PC-9 (cell line): Measurements from ENCODE around the gene GOLGA5. TPM values are rescaled to one million over a fixed set of nuclear protein-coding genes. Genes with fewer than 3 reads are reported as not detected.
A peak's percentile ranks its signal among the peaks of the same experiment; 100 is the strongest.

ENCODE experiments used
- BruUV-seq: library from RNA; stranded (reverse); fragments of 400-500 nt; replicated peaks from 2 replicates; lab custom pipeline; 2021; lab: Mats Ljungman, UMichigan
- CTCF ChIA-PET: fragments of 300-600 bp; sonication (Branson Sonifier 250); formaldehyde crosslinking; loops from one replicate; lab custom pipeline; 2022; ENCODE audit warnings: antibody characterized with exemption; lab: Charles Lee
- POLR2A ChIA-PET: fragments of 300-600 bp; sonication (Branson Sonifier 250); formaldehyde crosslinking; loops from one replicate; lab custom pipeline; 2022; ENCODE audit warnings: antibody characterized with exemption; ENCODE audit not compliant: unreplicated experiment; lab: Charles Lee
- DNase-seq, 2 experiments: peaks; one replicate each; pipeline versions ENCODE4 v3.0.0 to v3.0.0-alpha.2; 2015 to 2022; ENCODE audit warnings: mixed read lengths in 1 of 2
- H2AFZ ChIP-seq: fragments of 200-600 bp; sonication (generic); 2 replicates; pipeline ENCODE4 v1.8.1; 2017; ENCODE audit warnings: antibody characterized with exemption
- H3F3A ChIP-seq: fragments of 200-600 bp; sonication (generic); 2 replicates; pipeline ENCODE4 v1.8.1; 2017; ENCODE audit warnings: antibody characterized with exemption, mild to moderate bottlenecking, low read depth; ENCODE audit not compliant: insufficient read depth
- H3K27ac ChIP-seq: fragments of 200-600 bp; sonication (generic); 2 replicates; pipeline ENCODE4 v1.6.1; 2016; ENCODE audit warnings: mixed run types
- H3K27me3 ChIP-seq: fragments of 200-600 bp; sonication (generic); 2 replicates; pipeline ENCODE4 v1.6.1; 2016; ENCODE audit warnings: low read depth, mixed run types; ENCODE audit not compliant: insufficient read depth
- H3K36me3 ChIP-seq: fragments of 200-600 bp; sonication (generic); 2 replicates; pipeline ENCODE4 v1.6.1; 2016; ENCODE audit warnings: low read depth, mixed run types
- H3K4me1 ChIP-seq: fragments of 200-600 bp; sonication (generic); replicated peaks from 2 replicates; pipeline ENCODE4 v1.6.1; 2016; ENCODE audit warnings: mixed run types; ENCODE audit not compliant: insufficient read depth
- H3K4me2 ChIP-seq: fragments of 200-600 bp; sonication (generic); 2 replicates; pipeline ENCODE4 v1.6.1; 2017; ENCODE audit warnings: mixed run types
- H3K4me3 ChIP-seq: fragments of 200-600 bp; sonication (generic); 2 replicates; pipeline ENCODE4 v1.6.1; 2016; ENCODE audit warnings: mixed run types
- H3K79me2 ChIP-seq: fragments of 200-600 bp; sonication (generic); 2 replicates; pipeline ENCODE4 v1.6.1; 2017; ENCODE audit warnings: low read depth, mixed run types
- H3K9me2 ChIP-seq: fragments of 200-600 bp; sonication (generic); 2 replicates; pipeline ENCODE4 v1.8.1; 2017; ENCODE audit warnings: mild to moderate bottlenecking; ENCODE audit not compliant: insufficient read depth
- H3K9me3 ChIP-seq: fragments of 200-600 bp; sonication (generic); 2 replicates; pipeline ENCODE4 v1.8.1; 2016; ENCODE audit warnings: low read depth; ENCODE audit not compliant: insufficient read depth
- H4K20me1 ChIP-seq: fragments of 200-600 bp; sonication (generic); 2 replicates; pipeline ENCODE4 v1.8.1; 2017; ENCODE audit not compliant: insufficient read depth
- CTCF ChIP-seq: fragments of 200-600 bp; sonication (generic); conservative IDR thresholded peaks from 2 replicates; pipeline ENCODE4 v1.6.1; 2017; ENCODE audit warnings: mixed run types, antibody characterized with exemption, mild to moderate bottlenecking, moderate library complexity
- EZH2 ChIP-seq: fragments of 200-600 bp; sonication (generic); IDR thresholded peaks from 2 replicates; pipeline ENCODE4 v1.8.0; 2017; ENCODE audit warnings: antibody characterized with exemption, low read depth
- intact Hi-C: fragments of 100-400 bp; cut with micrococcal nuclease; formaldehyde crosslinking; loops from one replicate; pipeline ENCODE4 v1.10.0; 2022; ENCODE audit not compliant: unreplicated experiment
- total RNA-seq: library from RNA; stranded (reverse); gene quantifications from 2 replicates; pipeline ENCODE4 v1.2.3, GENCODE V29; 2021

The GOLGA5 gene
- total RNA-seq, 1 experiment from 2014 or later: 22.6 TPM

- Histone ChIP-seq H3K4me1 (peaks cover 6% of the 10 kb centered on the region; the same call in 1 of the 2 replicates), H3K4me2 (no peak overlapping the region), H3K27ac (no peak overlapping the region), H2AFZ (no peak overlapping the region), H3K9me3 (no peaks in the 10 kb centered on the region), H3K36me3 (no peaks in the 10 kb centered on the region), H4K20me1 (no peaks in the 10 kb centered on the region), H3K79me2 (no peaks in the 10 kb centered on the region), H3K9me2 (no peaks in the 10 kb centered on the region), H3K4me3 (no peak overlapping the region), H3K27me3 (no peaks in the 10 kb centered on the region), H3F3A (no peaks in the 10 kb centered on the region)
- ChIA-PET CTCF (no interaction called here), POLR2A (no interaction called here)
- DNase-seq: no peak
- TF ChIP-seq EZH2 (no peak), CTCF (no peak)
- no TSS peak for BruUV-seq
- intact Hi-C loops: no loop called here
Observed at GRCh38 chr14:92755495-92755894, 38.6 kb upstream of the GOLGA5 start.

GRCh38 chr14:92756446-92756845 lies 37.7 kb upstream of the GOLGA5 start:
- Histone ChIP-seq H3K4me2 (no peak overlapping the region), H3F3A (no peaks in the 10 kb centered on the region), H3K79me2 (no peaks in the 10 kb centered on the region), H3K27me3 (no peaks in the 10 kb centered on the region), H3K4me3 (no peak overlapping the region), H3K9me2 (no peaks in the 10 kb centered on the region), H3K27ac (no peak overlapping the region), H2AFZ (no peak overlapping the region), H3K4me1 (peaks cover 6% of the 10 kb centered on the region; the same call in 1 of the 2 replicates), H3K9me3 (no peaks in the 10 kb centered on the region), H4K20me1 (no peaks in the 10 kb centered on the region), H3K36me3 (no peaks in the 10 kb centered on the region)
- no peak for TF ChIP-seq CTCF
- TF ChIP-seq EZH2: no peak
- no peak for DNase-seq
- BruUV-seq: no TSS peak
- intact Hi-C loops: no loop called here
- CTCF ChIA-PET: no interaction called here
- POLR2A ChIA-PET: no interaction called here

- no peak overlapping the region for H3K4me3 ChIP-seq
- ChIA-PET CTCF (interaction anchor here (0.6 kb wide), 1 partner anchor 80 kb away, joined by 3 read pairs; no protein-coding TSS in a partner anchor), POLR2A (interaction anchor here (0.6 kb wide), 1 partner anchor 10 kb away, joined by 4 read pairs; no protein-coding TSS in a partner anchor)
- no peak overlapping the region for H2AFZ ChIP-seq
- peak; percentile 37 to 46 for DNase-seq
- H4K20me1 ChIP-seq: no peaks in the 10 kb centered on the region
- no TSS peak for BruUV-seq
- H3F3A ChIP-seq: no peaks in the 10 kb centered on the region
- peaks cover 6% of the 10 kb centered on the region; the same call in 1 of the 2 replicates for H3K4me1 ChIP-seq
- TF ChIP-seq EZH2 (no peak), CTCF (no peak)
- intact Hi-C loops: no loop called here
- H3K9me2 ChIP-seq: no peaks in the 10 kb centered on the region
- no peaks in the 10 kb centered on the region for H3K9me3 ChIP-seq
- no peak overlapping the region for H3K27ac ChIP-seq
- H3K4me2 ChIP-seq: no peak overlapping the region
- no peaks in the 10 kb centered on the region for H3K27me3 ChIP-seq
- no peaks in the 10 kb centered on the region for H3K79me2 ChIP-seq
- H3K36me3 ChIP-seq: no peaks in the 10 kb centered on the region
Observed at GRCh38 chr14:92759300-92759678, 34.8 kb upstream of the GOLGA5 start.
